GM18951 (cell line): ENCODE measurements around the gene RPL28.
"Not testable (repeated sequence)": the region's sequence is repeated elsewhere in the genome, so short reads cannot be mapped to it uniquely, and the experiment has no call there.

Source experiments
- POLR2A ChIP-seq: IDR thresholded peaks from 4 replicates; pipeline ENCODE4 v1.6.1; 2011; ENCODE audit warnings: mild to moderate bottlenecking; ENCODE audit not compliant: insufficient read length, insufficient read depth; ENCODE audit errors: extremely low read depth
- in situ Hi-C: fragments of 300-500 bp; cut with MboI; formaldehyde crosslinking; loops from one replicate; pipeline ENCODE4 v1.12.0; 2022; ENCODE audit warnings: low sequenced_read_pairs, mixed read lengths, inconsistent platforms; ENCODE audit not compliant: unreplicated experiment

RPL28 gene

GRCh38 chr19:55441692-55442321 lies 56.1 kb downstream of the RPL28 start:
- TF ChIP-seq POLR2A = no peak
- in situ Hi-C loops = no loop called here

- in situ Hi-C loops = no loop called here
Measured at GRCh38 chr19:55442372-55442961, 56.7 kb downstream of the RPL28 start.

GRCh38 chr19:55443045-55443823 lies 57.5 kb downstream of the RPL28 start, which contains the start of gene SHISA7:
Gene SHISA7, minus strand, starts transcription at chr19:55443300. Its CDS starts 437 bp downstream, at chr19:55442863.
- in situ Hi-C loops = no loop called here
- TF ChIP-seq POLR2A = no peak

More at GRCh38 chr19:55442372-55442961, 56.7 kb downstream of the RPL28 start:
- no peak for TF ChIP-seq POLR2A

- in situ Hi-C loops = no loop called here
- TF ChIP-seq POLR2A = no peak
Measured at GRCh38 chr19:55443824-55444480, 58.2 kb downstream of the RPL28 start.

GRCh38 chr19:55444646-55445045 lies 58.9 kb downstream of the RPL28 start:
- TF ChIP-seq POLR2A = no peak
- in situ Hi-C loops = no loop called here

- no peak for TF ChIP-seq POLR2A
- in situ Hi-C loops = no loop called here
Measured at GRCh38 chr19:55446060-55446459, 60.3 kb downstream of the RPL28 start.

- no peak for TF ChIP-seq POLR2A
- in situ Hi-C loops = no loop called here
Measured at GRCh38 chr19:55447421-55448174, 61.9 kb downstream of the RPL28 start.

- in situ Hi-C loops = not testable (repeated sequence)
Measured at GRCh38 chr19:55448175-55448490, 62.4 kb downstream of the RPL28 start.

- no peak for TF ChIP-seq POLR2A
- in situ Hi-C loops = no loop called here
Measured at GRCh38 chr19:55449469-55449868, 63.7 kb downstream of the RPL28 start.

- TF ChIP-seq POLR2A = no peak
- in situ Hi-C loops = no loop called here
Measured at GRCh38 chr19:55451163-55451964, 65.6 kb downstream of the RPL28 start.

GRCh38 chr19:55451965-55452748 lies 66.4 kb downstream of the RPL28 start:
- in situ Hi-C loops = no loop called here
- TF ChIP-seq POLR2A = no peak
